Neural cell (in vitro differentiated cells): ENCODE data around the gene ALMS1. TPM values are rescaled to one million over a fixed set of nuclear protein-coding genes. Genes with fewer than 3 reads are reported as not detected.

ENCODE experiments used
- H2AFZ ChIP-seq: fragments of 200-600, 300-800 bp; sonication (generic), shearing (Covaris generic); 2 replicates; pipeline ENCODE4 v1.6.0; 2014; ENCODE audit warnings: low read depth, mild to moderate bottlenecking, antibody characterized with exemption, low read length, moderate library complexity
- H3F3A ChIP-seq: fragments of 200-600 bp; shearing (Covaris generic); 2 replicates; pipeline ENCODE4 v1.6.1; 2016; ENCODE audit warnings: mild to moderate bottlenecking, moderate library complexity, mixed read lengths, antibody characterized with exemption, low read length; ENCODE audit not compliant: insufficient read depth, poor library complexity, severe bottlenecking
- H3K27ac ChIP-seq: fragments of 200-600, 300-800 bp; sonication (generic), shearing (Covaris generic); 2 replicates; pipeline ENCODE4 v1.5.1; 2014; ENCODE audit warnings: mild to moderate bottlenecking, low read length, moderate library complexity
- H3K27me3 ChIP-seq: fragments of 300-800, 200-600 bp; sonication (generic), shearing (Covaris generic); 2 replicates; pipeline ENCODE4 v1.6.0; 2014; ENCODE audit warnings: mild to moderate bottlenecking, low read depth, low read length, moderate library complexity; ENCODE audit not compliant: insufficient read depth
- H3K36me3 ChIP-seq: fragments of 300-800, 200-600 bp; sonication (generic), shearing (Covaris generic); 2 replicates; pipeline ENCODE4 v1.5.1; 2014; ENCODE audit warnings: mild to moderate bottlenecking, antibody characterized with exemption, low read length, moderate library complexity; ENCODE audit not compliant: insufficient read depth
- H3K4me2 ChIP-seq: fragments of 300-800, 200-600 bp; sonication (generic), shearing (Covaris generic); 2 replicates; pipeline ENCODE4 v1.6.0; 2014; ENCODE audit warnings: mild to moderate bottlenecking, low read length
- H3K4me3 ChIP-seq: fragments of 300-800, 200-600 bp; sonication (generic), shearing (Covaris generic); 2 replicates; pipeline ENCODE4 v1.5.1; 2014; ENCODE audit warnings: mild to moderate bottlenecking, low read length, moderate library complexity
- H3K79me2 ChIP-seq: fragments of 200-600 bp; shearing (Covaris generic); replicated peaks from 2 replicates; pipeline ENCODE4 v1.6.0; 2014; ENCODE audit warnings: mild to moderate bottlenecking, low read length, moderate library complexity; ENCODE audit not compliant: insufficient read depth
- H3K9ac ChIP-seq: fragments of 300-800, 200-600 bp; sonication (generic), shearing (Covaris generic); 2 replicates; pipeline ENCODE4 v1.6.1; 2016; ENCODE audit warnings: mild to moderate bottlenecking, low read length, mixed read lengths
- H3K9me2 ChIP-seq: fragments of 200-600 bp; shearing (Covaris generic); 2 replicates; pipeline ENCODE4 v1.6.1; 2016; ENCODE audit warnings: mild to moderate bottlenecking, low read length, mixed read lengths; ENCODE audit not compliant: insufficient read depth
- H3K9me3 ChIP-seq: fragments of 200-600, 300-800 bp; sonication (generic), shearing (Covaris generic); 2 replicates; pipeline ENCODE4 v1.6.1; 2016; ENCODE audit warnings: mild to moderate bottlenecking, mixed run types, low read length, moderate library complexity, mixed read lengths
- H4K20me1 ChIP-seq: fragments of 200-600 bp; shearing (Covaris generic); 2 replicates; pipeline ENCODE4 v1.6.1; 2016; ENCODE audit warnings: mild to moderate bottlenecking, mixed run types; ENCODE audit not compliant: insufficient read depth
- CTCF ChIP-seq: fragments of 450-650 bp; IDR thresholded peaks from 2 replicates; pipeline ENCODE4 v1.5.1; 2014; ENCODE audit warnings: antibody characterized with exemption, mild to moderate bottlenecking, moderate library complexity; ENCODE audit not compliant: poor library complexity, severe bottlenecking
- EP300 ChIP-seq: fragments of 450-650 bp; conservative IDR thresholded peaks from 2 replicates; pipeline ENCODE4 v1.6.1; 2014; ENCODE audit warnings: antibody characterized with exemption, mild to moderate bottlenecking, moderate library complexity; ENCODE audit not compliant: poor library complexity, severe bottlenecking
- EZH2 ChIP-seq: fragments of 200-600, 300-800 bp; shearing (Covaris generic), sonication (generic); IDR thresholded peaks from 2 replicates; pipeline ENCODE4 v1.6.1; 2014; ENCODE audit warnings: antibody characterized with exemption, low read length, borderline replicate concordance, mild to moderate bottlenecking; ENCODE audit not compliant: insufficient read depth, poor library complexity, severe bottlenecking
- MXI1 ChIP-seq: fragments of 450-650 bp; conservative IDR thresholded peaks from 2 replicates; pipeline ENCODE4 v1.6.1; 2014; ENCODE audit warnings: antibody characterized with exemption, mild to moderate bottlenecking; ENCODE audit not compliant: poor library complexity, severe bottlenecking
- POLR2AphosphoS5 ChIP-seq: IDR thresholded peaks from 2 replicates; pipeline ENCODE4 v1.6.1; 2012
- RAD21 ChIP-seq: fragments of 450-650 bp; conservative IDR thresholded peaks from 2 replicates; pipeline ENCODE4 v1.6.1; 2014; ENCODE audit warnings: antibody characterized with exemption, mild to moderate bottlenecking, moderate library complexity
- SMC3 ChIP-seq: fragments of 450-650 bp; conservative IDR thresholded peaks from 2 replicates; pipeline ENCODE4 v1.6.1; 2014; ENCODE audit warnings: antibody characterized with exemption, mild to moderate bottlenecking, moderate library complexity; ENCODE audit not compliant: poor library complexity
- TAF1 ChIP-seq: IDR thresholded peaks from 2 replicates; pipeline ENCODE4 v1.6.1; 2012; ENCODE audit warnings: low read depth
- polyA plus RNA-seq: library from polyadenylated mRNA; depleted of rRNA; stranded (reverse); fragments of >200 nt; gene quantifications from 2 replicates; pipeline ENCODE4 v1.2.3, GENCODE V29; 2014
- TF ChIP-seq, protein P1 (sequence below): IDR thresholded peaks from 2 replicates; pipeline ENCODE4 v1.6.1; 2012; ENCODE audit warnings: borderline replicate concordance

Gene ALMS1
- polyA plus RNA-seq, 1 donor from 2014 or later, result 12.2 TPM

- no peak overlapping the region for H2AFZ ChIP-seq
- H4K20me1 ChIP-seq, result no peaks in the 10 kb centered on the region
- H3K36me3 ChIP-seq, result no peaks in the 10 kb centered on the region
Observed at GRCh38 chr2:73368781-73369180, 16.9 kb upstream of the ALMS1 start.

DNA sequence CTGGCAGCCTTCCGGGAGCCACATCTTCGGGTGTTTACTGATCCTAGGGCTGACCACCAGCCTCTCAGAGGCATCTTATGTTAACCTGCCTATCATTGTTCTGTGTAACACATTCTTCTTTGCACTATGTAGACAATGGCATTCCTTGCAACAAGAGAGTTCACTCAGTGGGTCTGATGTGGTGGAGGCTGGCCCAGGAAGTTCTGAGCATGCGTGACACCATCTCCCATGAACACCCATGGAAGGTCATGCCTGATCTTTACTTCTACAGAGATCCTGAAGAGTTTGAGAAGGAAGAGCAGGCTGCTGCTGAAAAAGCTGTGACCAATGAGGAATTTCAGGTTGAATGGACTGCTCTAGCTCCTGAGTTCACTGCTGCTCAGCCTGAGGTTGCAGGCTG, 15.3 kb upstream of the ALMS1 start:
- Histone ChIP-seq H3K9me2 (no peaks in the 10 kb centered on the region), H3F3A (no peaks in the 10 kb centered on the region)
- no peak for TF ChIP-seq RAD21

More at GRCh38 chr2:73368781-73369180, 16.9 kb upstream of the ALMS1 start:
- H3K9me2 ChIP-seq, result no peaks in the 10 kb centered on the region
- H3K9ac ChIP-seq, result no peak overlapping the region
- no peaks in the 10 kb centered on the region for H3K9me3 ChIP-seq
- no peak overlapping the region for H3K4me3 ChIP-seq
- TF ChIP-seq SMC3, result no peak
- no peak for TF ChIP-seq RAD21
- TF ChIP-seq EZH2, result no peak
- no peak for TF ChIP-seq TAF1
- no peak for TF ChIP-seq POLR2AphosphoS5
- TF ChIP-seq EP300, result no peak
- TF ChIP-seq MXI1, result no peak
- TF ChIP-seq, protein P1, sequence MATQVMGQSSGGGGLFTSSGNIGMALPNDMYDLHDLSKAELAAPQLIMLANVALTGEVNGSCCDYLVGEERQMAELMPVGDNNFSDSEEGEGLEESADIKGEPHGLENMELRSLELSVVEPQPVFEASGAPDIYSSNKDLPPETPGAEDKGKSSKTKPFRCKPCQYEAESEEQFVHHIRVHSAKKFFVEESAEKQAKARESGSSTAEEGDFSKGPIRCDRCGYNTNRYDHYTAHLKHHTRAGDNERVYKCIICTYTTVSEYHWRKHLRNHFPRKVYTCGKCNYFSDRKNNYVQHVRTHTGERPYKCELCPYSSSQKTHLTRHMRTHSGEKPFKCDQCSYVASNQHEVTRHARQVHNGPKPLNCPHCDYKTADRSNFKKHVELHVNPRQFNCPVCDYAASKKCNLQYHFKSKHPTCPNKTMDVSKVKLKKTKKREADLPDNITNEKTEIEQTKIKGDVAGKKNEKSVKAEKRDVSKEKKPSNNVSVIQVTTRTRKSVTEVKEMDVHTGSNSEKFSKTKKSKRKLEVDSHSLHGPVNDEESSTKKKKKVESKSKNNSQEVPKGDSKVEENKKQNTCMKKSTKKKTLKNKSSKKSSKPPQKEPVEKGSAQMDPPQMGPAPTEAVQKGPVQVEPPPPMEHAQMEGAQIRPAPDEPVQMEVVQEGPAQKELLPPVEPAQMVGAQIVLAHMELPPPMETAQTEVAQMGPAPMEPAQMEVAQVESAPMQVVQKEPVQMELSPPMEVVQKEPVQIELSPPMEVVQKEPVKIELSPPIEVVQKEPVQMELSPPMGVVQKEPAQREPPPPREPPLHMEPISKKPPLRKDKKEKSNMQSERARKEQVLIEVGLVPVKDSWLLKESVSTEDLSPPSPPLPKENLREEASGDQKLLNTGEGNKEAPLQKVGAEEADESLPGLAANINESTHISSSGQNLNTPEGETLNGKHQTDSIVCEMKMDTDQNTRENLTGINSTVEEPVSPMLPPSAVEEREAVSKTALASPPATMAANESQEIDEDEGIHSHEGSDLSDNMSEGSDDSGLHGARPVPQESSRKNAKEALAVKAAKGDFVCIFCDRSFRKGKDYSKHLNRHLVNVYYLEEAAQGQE, result no peak
- no peak for TF ChIP-seq CTCF
- H3K4me2 ChIP-seq, result no peak overlapping the region
- H3K27me3 ChIP-seq, result peaks cover 6% of the 10 kb centered on the region
- no peak overlapping the region for H3K27ac ChIP-seq
- no peaks in the 10 kb centered on the region for H3F3A ChIP-seq
- H3K79me2 ChIP-seq, result no peaks in the 10 kb centered on the region

DNA sequence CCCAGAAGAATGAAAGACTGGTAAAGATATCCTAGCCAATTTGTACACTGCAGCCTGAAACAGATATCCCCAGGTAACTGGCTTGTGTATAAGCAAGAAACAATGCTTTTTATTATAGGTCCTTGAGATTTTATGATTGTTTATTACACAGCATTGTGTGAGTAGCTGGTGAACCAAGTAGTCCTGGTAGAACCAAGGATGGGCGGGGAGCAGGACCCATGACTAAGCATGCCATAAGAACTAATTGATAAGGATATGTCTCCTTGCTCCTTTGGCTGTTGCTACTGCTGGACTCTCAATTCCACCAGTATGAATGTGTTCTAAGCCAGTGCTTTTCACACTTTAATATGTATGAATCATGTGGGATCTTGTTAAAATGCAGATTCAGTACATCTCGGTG, 12.3 kb upstream of the ALMS1 start:
- no peaks in the 10 kb centered on the region for H3F3A ChIP-seq
- no peaks in the 10 kb centered on the region for H3K9me3 ChIP-seq
- H4K20me1 ChIP-seq, result no peaks in the 10 kb centered on the region
- H3K9me2 ChIP-seq, result no peaks in the 10 kb centered on the region
- no peak for TF ChIP-seq CTCF
- TF ChIP-seq, protein P1, result no peak
- no peak for TF ChIP-seq EZH2
- no peak for TF ChIP-seq RAD21
- no peak for TF ChIP-seq SMC3
- TF ChIP-seq POLR2AphosphoS5, result no peak
- TF ChIP-seq MXI1, result no peak
- TF ChIP-seq TAF1, result no peak
- TF ChIP-seq EP300, result no peak
- H3K9ac ChIP-seq, result no peak overlapping the region
- H3K36me3 ChIP-seq, result no peaks in the 10 kb centered on the region
- no peak overlapping the region for H2AFZ ChIP-seq
- no peak overlapping the region for H3K4me3 ChIP-seq
- H3K4me2 ChIP-seq, result no peak overlapping the region
- H3K27me3 ChIP-seq, result peaks cover 11% of the 10 kb centered on the region
- no peaks in the 10 kb centered on the region for H3K79me2 ChIP-seq
- no peak overlapping the region for H3K27ac ChIP-seq

More for the DNA sequence above, 15.3 kb upstream of the ALMS1 start:
- Histone ChIP-seq H3K27me3 (peaks cover 6% of the 10 kb centered on the region), H3K9ac (no peak overlapping the region), H2AFZ (no peak overlapping the region), H3K36me3 (no peaks in the 10 kb centered on the region), H3K79me2 (no peaks in the 10 kb centered on the region), H4K20me1 (no peaks in the 10 kb centered on the region), H3K4me2 (no peak overlapping the region), H3K27ac (no peak overlapping the region), H3K9me3 (no peaks in the 10 kb centered on the region), H3K4me3 (no peak overlapping the region)
